Measurements from ENCODE around the gene AKAP14.
"Not testable (repeated sequence)": the region's sequence is repeated elsewhere in the genome, so short reads cannot be mapped to it uniquely, and the experiment has no call there.

Gene AKAP14

GRCh38 chrX:119935215-119935874 lies 39.7 kb downstream of the AKAP14 start:
- no peak for DNase-seq

- no peak for DNase-seq
Observed at GRCh38 chrX:119941336-119941735, 45.6 kb downstream of the AKAP14 start.

- DNase-seq: no peak
Observed at GRCh38 chrX:119942173-119942819, 46.6 kb downstream of the AKAP14 start.

- no peak for DNase-seq
Observed at GRCh38 chrX:119942831-119943184, 47.1 kb downstream of the AKAP14 start.

- DNase-seq: peak; percentile 73
Observed at GRCh38 chrX:119943185-119943988, 47.7 kb downstream of the AKAP14 start, which contains the start of gene NKAP. Gene NKAP (minus strand): TSS chrX:119943751. CDS start chrX:119943605, 146 bp downstream.

- DNase-seq: no peak
Observed at GRCh38 chrX:119945481-119945880, 49.8 kb downstream of the AKAP14 start.

- DNase-seq: no peak
Observed at GRCh38 chrX:119948381-119948780, 52.7 kb downstream of the AKAP14 start.

GRCh38 chrX:119954374-119954773 lies 58.7 kb downstream of the AKAP14 start:
- DNase-seq: no peak

GRCh38 chrX:119955807-119956570 lies 60.3 kb downstream of the AKAP14 start:
- DNase-seq: peak; percentile 53

GRCh38 chrX:119960625-119961024 lies 64.9 kb downstream of the AKAP14 start:
- no peak for DNase-seq

GRCh38 chrX:119966837-119967236 lies 71.1 kb downstream of the AKAP14 start:
- DNase-seq: not testable (repeated sequence)

All from activated gamma-delta T cell treated with Interleukin-2 at 50 U/mL for 16 hours (primary cell).